GM04503 (cell line): ENCODE data around the gene TRIM59.

Source experiments
- DNase-seq: peaks from one replicate; pipeline ENCODE4 v3.0.0-alpha.2; 2012; ENCODE audit warnings: low read depth

The TRIM59 gene

DNA sequence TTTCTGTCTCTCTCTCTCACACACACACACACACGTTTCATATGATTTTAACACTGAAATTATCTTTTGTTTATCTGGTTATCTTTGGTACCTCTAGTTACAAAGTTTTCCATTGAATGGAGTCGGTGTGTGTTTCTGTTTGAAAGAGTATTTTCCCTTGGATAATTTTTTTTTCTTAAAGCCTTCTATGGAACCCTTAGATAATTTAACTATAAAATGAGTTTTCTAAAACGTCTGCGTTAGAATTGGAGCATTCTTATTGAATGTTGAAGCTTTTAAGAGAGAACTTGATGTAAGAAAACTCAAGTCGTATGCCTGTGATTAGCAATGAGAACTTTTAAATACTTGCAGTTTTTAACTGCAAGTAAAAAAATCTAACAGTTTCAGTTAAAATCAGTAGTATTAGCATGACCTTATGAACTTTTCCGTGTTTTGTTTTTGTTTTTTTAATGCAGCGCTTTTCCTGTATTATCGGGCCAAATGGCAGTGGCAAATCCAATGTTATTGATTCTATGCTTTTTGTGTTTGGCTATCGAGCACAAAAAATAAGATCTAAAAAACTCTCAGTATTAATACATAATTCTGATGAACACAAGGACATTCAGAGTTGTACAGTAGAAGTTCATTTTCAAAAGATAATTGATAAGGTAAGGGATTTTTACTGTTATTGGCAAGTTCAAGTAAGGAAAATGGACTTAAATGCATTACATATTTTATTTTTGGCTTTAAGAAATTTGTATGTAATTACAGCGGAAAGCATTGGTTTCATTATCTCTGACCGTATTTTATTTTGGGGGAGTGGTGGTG, 47.2 kb downstream of the TRIM59 start:
- DNase-seq, result no peak

DNA sequence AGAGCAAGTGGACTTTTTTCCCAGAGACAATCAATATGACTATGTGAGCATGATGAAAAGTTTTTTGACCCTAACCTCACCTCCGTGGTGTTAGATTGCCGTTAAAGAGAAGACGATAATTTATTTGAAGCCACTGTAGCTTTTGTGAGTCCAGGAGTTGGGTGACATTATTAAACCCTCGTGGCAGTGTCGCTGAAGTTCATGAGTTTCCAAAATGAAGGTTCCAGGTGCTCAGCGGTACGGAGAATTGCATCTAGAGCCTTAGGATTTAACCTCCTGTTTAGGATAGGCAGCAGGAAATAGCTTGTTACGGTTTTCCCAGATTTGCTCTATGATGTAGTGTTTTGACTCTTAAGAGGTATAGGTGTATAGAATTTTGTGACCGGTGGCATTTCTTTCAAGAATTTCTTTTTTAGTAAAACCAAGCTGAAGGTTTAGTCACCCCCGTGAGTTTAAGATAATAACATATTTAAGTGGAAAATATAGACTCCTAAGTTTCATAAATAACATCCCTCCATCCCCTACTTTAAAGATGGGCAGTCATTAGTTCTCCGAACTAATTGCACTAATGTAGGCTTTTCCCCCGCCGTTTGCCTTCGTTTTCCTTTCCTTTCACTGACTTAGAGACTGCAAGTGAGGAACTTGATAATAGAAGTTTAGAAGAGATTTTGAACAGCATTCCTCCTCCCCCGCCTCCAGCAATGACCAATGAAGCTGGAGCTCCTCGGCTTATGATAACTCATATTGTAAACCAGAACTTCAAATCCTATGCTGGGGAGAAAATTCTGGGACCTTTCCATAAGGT, 48.1 kb downstream of the TRIM59 start:
- no peak for DNase-seq

DNA sequence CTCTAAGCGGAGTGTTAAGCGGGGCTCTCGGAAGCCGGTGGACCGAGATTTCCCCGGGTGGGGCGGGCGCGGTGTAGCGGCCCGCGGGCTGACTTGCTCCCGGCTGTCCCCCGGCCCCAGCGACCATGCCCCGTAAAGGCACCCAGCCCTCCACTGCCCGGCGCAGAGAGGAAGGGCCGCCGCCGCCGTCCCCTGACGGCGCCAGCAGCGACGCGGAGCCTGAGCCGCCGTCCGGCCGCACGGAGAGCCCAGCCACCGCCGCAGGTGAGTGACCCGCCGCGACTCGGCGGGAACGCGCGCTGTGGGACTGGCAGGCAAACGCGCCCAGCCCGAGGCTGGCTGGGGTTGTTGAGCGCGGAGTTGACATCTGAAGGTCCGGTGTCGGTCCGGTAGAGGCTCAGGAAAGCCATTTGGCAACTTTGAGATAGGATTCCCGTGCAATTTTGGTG, 48.9 kb downstream of the TRIM59 start:
- DNase-seq, result no peak

DNA sequence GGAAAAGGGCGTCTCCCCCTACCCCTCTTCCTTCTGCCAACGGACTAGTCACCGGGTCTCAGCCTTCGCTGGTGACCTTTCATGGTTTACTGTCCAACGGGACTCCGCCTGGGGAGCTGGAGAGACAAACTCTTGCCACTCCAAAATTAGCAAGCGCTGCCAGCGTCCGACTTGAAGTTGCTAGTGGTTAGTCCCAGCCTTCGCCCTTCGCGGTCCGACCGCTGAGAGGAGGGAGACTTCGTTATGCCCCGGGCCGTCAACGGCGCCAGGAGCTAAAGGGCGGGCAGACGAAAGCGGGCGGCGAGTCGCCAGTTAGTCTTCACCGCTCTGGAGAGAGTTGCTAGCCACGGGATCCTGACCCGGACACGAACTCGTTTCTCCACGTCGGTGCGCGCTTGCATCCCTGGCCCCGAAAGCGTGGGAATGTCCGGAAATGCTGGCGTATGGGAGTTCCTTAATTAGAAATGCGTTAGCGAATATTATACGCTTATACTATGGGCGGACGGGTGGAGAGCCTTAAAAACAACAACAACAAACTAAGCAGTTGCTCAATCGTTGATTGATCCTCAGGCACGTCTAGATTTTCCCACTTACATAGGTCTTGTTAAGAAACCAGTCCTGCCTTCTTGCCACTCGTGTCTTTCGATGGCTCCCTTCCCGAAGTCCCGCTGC, 49.4 kb downstream of the TRIM59 start:
- no peak for DNase-seq

DNA sequence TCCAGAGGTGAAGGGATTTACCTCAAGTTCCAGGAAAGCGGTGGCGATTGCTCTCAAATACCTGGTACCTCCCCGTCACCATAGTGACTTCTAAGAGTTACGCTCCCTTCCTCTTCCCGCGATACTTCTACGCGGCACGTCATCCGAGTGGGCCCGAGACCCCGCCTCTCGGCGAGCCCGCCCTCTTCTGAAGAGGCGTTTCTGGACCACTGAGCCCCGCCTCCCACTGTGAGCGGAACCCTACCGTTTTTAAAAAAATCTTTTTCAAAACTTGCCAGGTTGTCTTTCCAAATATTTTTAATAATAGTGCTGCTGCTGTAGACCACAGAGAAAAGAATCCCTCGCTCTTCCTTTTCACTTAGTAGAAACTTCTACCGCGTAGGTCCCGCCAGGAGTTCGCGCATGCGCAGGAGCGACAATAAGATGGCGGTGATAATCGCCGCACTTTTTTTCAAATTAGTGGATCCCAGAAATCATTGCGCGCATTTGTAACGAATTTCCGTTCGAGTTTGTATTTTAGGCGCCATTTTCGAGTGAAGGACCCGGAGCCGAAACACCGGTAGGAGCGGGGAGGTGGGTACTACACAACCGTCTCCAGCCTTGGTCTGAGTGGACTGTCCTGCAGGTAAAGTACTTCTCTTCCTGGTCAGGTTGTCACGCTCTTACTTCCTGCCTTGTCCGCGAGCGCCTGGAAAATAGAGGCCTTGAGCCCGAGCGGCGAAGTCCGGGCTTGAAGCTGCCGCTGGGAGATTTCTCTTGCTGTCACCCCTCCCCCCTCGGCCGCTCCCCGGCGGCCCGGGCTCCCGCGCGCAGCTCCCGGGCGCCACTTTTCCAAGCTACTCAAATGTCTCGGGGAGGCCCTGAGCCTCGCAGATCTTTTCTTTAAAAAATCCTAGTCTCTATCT, 50.2 kb downstream of the TRIM59 start, which contains the start of the genes IFT80 and SMC4:
TSS of gene IFT80 (minus strand) at position 101 of the 905 bp plus-strand sequence. CDS start 14,625 bp downstream, outside the sequence.
TSS of gene SMC4 (plus strand) at position 526 of the 905 bp plus-strand sequence. CDS start 1,177 bp downstream, outside the sequence.
- peak; percentile 78 for DNase-seq

DNA sequence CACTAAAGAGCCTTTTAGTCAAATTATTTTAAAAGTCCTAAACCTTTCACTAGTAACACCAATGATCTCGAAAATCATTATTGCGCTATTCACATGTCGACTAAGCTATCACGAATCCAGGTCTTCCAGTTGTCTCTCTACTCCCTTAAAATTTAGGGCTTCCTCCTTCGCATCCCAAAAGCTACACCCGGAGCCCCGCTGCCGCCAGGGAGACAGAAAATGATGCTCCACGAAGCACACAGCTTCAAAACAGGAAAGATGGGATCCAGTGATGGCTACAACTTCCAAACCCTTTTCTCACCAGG, 50.8 kb downstream of the TRIM59 start:
- no peak for DNase-seq

DNA sequence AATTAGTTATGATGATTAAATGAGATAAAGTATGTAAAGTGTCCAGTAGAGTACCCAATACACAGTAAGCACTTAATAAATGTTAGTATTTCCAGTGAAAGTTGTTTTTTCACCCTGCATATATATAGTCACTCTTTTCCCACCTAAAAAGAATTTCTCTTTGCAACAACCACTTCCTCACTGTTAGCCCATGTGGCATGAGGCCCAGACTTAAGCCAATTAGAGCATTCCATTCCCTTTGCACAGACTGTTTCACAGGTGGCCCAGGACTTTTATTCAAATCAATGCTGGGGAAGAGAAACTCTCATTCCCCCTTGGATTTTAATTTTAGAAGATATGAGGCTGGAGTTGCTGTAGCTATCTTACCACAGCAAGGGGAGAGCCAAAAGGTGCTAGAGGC, 54.3 kb downstream of the TRIM59 start:
- DNase-seq, result peak; percentile 63

DNA sequence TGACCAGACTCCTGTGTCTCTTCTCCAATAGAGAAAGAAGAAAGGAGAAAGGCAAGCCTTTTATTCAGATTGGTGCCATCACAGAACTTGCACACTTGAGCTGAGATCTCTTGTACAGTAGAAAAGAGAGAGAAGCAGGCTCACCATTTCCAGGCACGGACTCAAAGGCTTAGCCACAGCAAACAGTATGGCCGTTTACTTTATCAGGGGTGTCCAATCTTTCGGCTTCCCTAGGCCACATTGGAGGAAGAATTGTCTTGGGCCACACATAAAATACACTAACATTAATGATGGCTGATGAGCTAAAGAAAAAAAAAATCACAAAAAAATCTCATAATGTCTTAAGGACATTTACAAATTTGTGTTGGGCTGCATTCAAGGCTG, 55.6 kb downstream of the TRIM59 start:
- no peak for DNase-seq

DNA sequence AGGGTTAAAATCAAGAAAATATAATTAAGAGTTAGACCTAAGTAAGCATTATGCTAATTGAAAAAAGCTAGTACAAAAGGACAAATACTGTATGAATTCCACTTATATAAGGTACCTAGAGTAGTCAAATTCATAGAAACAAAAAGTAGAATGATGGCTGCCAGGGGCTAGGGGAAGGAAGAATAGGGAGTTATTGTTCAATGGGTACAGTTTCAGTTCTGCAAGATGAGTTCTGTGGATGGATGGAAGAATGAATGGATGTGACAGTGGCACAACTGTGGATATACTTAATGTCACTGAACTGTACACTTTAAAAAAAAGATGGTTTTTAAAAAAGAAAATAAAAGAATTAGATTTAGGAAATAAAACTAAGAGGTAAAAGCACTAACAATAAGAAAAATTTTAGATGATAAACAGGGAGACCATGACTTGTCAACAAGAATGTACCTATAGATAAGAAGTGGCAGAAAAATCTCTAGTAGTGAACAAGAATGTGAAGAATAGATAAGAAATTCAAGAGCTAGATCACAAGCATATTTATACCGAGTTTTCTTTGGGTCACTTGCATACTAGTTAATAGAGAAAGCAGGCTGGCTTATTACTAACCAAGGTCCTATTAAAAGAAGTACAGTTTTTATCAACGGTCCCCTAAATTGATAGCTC, 56.1 kb downstream of the TRIM59 start:
- no peak for DNase-seq

DNA sequence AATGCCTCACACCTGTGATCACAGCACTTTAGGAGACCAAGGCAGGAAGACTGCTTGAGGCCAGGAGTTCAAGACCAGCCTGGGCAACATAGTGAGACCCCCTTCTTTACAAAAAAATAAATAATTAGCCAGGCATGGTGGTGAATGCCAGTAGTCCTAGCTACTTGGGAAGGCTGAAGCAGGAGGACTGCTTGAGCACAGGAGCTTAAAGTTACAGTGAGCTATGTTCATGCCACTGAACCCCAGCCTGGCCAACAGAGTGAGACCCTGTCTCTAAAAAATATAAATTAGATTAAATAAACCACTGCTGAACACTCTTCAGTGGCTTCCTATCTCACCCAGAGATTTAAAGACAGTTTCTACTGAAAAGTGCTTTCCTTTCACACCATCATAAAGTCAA, 56.8 kb downstream of the TRIM59 start:
- DNase-seq, result no peak

DNA sequence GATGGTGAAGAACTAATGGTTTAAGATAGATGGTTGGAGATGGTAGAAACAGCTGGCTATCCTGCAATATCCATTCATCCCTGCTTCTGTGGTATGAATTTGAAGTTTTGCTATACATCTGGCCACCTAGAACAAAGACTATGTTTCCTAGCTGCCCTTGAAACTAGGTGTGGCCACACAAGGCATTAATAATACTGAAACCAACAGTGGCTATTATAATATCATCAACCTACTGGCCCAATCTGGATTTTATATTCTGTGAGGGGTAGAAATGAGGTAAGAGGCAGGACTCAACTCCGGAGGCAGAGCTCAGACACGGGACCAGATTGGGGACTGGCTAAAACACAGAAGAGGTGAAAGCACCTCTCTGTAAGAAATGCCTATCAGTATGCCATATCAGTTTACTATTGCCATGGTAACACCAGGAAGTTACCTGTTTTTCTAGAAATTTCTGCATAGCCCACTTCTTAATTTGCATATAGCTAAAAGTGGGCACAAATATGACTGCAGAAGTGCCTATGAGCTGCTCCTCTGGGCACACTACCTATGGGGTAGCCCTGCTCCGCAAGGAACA, 58.9 kb downstream of the TRIM59 start:
- no peak for DNase-seq
